HG02763 (cell line): ENCODE results near the gene MAPKAP1.

Experiments used
- ATAC-seq: cut with Tn5 transposase; IDR thresholded peaks from one replicate; pipeline ENCODE4 v1.9.1; 2021; ENCODE audit warnings: mild to moderate bottlenecking, moderate library complexity; ENCODE audit not compliant: unreplicated experiment

MAPKAP1 gene

DNA sequence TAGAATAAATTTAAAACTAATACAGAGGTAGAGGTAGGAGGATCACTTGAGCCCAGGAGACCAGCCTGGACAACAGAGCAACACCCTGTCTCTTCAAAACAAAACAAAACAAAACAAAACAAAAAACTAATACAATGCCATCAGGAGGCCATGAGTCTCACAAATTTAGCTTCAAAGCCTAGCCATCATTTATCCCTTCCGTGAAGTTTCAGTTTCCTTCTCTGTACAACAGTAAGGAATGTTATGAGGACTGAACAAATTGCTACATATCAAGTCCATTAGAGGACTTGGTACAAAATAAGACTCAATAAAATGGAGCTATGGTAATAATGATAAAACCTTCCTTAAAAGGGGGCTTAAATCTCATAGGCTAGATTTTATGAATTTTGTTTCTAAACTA is 60.8 kb downstream of the MAPKAP1 start:
- ATAC-seq: no peak

DNA sequence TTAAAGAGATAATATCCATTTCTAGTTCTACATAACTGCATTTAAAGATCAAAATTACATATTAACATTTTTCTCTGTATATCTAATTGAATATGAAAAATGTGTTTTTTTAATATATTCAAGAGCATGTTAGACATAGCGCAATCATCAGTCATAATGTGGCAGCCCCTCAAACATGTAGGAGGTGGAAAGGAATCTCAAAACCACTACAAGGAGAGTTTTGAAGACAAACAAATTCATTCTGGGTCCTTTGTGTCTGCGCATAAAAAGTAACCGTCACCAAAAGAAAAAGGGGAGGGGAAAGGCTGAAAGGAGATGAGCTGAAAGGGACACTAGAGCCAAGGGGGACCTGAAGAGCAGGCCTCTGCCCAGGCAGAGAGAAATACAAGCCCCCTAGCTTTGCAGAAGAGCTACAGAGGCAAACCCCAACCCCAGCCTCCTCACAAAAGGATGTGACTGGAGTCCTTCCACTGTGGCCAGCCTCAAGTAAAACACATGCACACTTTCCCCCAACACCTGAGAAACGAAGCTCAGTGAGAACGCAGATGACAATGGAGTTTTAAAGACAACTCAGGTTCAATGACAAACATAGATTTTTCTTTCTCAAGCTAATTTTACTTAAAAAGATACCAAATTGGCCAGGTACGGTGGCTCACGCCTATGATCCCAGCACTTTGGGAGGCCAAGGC is 62.0 kb downstream of the MAPKAP1 start:
- ATAC-seq: no peak

DNA sequence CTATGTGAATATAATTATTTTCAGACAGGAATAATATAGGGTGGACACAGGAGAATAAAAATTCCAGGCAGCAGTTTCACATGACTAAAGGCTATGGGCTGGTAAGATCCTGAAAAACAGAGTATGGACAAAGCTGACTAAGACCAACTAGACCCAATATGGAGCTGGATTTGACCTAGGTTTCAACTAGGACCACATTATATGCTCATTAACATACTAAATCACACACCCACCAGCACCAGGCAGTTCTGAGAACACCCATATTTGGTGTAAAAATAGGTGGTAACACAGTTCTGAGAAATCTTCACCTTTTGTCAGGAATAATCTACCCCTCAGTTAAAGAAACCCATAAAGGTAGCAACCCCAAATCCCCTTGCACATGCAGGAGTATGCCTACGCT is 64.7 kb downstream of the MAPKAP1 start:
- no peak for ATAC-seq

DNA sequence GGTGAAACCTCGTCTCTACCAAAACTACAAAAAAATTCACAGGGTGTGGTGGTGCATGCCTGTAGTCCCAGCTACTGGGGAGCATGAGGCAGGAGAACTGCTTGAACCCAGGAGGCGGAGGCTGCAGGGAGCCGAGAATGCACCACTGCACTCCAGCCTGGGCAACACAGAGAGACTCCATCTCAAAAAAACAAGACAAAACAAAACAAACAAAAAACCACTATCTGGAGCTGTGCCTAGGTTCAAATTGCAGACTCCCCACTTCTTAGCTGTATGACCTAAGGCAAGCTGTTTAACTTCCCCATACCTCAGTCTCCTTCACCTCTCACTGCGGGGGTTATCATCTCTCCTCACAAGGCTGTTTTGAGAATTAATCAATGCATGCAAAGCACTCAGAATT is 68.0 kb downstream of the MAPKAP1 start:
- ATAC-seq: no peak

DNA sequence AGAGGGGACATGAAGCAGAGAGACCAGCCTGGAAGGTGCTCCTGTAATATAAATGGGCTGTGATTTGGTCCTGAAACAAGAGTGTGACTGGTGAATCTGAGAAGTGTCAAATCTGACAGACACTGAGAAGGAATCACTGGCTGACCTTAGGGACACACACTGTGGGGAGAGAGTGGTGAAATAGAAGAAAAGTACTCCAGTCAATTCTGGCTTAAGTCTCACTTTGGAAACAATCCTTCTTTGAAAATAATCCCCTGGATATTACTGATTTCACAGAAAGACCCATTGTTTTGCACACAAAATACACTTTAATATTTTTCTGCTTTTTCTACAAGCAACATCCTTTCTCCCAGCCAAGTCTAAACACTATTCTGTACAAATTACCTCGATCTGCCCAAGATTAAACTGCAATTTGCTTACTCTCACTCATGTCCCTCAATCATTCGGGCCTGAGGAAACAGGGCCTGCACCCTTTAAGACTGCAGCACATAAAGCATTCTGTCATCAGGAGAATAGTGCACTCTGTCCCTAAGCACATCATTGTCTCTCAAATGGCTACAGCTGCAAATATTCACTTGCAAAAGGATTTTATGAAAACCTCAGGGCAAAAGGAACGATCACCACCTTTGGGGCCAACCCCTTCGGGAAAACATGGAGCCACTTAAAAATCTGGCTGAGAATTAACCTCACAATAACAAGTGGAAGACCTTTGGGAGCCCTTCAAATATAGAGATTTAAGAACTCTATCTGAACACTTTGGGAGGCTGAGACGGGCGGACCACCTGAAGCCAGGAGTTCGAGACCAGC is 68.6 kb downstream of the MAPKAP1 start:
- no peak for ATAC-seq

DNA sequence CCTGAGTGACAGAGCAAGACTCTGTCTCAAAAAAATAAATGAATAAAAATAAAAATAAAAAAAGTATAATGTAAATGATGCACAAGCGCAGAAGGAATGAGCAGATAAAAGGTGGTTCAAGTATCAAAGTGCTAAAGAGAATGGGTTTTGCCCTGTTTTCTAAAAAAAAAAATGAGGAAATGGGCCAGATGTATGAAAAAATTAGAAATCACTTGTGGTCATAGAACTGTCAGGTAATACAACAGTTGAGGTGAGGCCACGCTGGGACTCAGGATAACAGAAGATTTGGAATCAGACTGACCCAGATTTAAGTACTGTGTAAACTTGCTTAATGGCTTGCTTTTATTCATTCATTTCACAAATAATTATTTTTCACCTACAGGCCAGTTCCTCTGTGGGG is 69.8 kb downstream of the MAPKAP1 start:
- ATAC-seq: no peak

DNA sequence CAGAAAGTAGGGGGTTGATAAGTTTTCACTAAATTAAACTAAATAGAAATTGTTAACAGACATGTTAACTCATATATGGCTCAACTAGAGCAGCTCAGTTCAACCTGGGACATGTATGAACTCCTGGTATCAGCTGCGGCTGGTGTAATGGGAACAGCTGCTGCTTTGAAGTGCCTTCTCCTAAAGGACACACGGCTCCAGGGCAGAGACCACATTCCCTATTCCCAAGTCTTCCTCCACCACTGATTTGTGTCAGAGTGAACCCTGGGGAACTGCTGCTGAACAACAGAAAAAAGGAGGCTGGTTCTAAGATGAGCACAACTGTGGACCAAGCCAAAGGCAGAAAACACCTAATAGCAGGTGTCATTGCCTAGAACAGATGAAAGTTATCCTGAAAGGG is 71.1 kb downstream of the MAPKAP1 start:
- ATAC-seq: no peak

DNA sequence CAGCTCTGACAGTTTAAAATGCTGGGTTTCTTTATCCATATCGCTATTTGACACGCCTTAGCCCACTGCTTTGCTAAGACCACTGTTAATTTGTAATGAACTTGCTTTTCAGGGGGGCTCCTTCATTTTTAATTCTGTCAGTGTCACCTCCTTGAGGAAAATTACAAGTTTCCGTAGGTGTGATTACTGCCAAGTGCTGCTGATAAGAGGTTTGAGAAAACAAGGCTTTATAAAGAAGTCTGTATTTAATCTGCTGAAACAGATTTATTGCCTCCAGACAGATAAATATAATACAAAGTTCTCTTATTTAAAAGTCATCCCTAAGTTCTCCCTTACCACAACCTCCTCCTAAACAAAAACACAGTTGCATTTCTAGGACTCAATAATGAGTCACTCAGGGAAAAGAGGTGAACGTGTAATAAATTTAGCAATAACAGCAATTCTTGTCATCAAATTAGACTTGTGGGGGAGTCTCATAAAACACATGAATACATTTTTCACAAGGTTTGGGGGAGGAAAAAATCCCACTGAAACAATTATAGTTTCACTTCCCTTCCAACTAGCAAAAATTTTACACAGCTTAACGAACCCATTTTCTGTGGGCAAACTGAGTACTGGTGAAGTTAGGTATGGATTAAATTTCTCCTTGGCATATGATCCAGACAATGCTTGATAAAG is 72.8 kb downstream of the MAPKAP1 start:
- no peak for ATAC-seq

DNA sequence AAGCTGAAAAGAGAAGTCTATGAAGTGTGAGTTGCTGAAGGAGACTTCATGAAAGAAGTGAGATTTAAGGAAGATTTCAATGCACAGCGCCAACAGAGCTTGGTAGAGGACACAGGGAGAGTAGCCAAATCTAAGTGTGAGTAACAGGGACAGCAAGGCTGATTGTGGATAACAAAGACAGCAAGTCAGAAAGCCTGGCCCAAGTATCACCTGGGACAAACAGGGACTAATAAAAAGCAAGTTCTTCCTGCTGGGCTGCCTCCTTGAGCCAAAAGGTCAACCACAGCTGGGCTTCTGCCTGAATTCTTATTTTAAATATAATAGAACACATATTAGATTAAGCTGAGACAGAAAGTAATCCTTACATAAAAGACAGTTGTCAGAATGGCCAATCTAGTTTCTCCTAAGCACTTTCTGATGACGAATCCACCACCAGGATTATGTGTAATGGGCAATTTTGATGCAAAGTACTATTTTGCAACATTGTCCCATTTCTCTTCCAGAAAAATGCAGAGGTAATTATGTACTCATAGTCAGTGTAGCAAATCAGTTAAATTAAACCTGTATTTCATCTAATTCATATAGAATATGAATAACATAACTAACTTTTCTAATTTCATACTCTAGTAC is 73.8 kb downstream of the MAPKAP1 start:
- no peak for ATAC-seq

DNA sequence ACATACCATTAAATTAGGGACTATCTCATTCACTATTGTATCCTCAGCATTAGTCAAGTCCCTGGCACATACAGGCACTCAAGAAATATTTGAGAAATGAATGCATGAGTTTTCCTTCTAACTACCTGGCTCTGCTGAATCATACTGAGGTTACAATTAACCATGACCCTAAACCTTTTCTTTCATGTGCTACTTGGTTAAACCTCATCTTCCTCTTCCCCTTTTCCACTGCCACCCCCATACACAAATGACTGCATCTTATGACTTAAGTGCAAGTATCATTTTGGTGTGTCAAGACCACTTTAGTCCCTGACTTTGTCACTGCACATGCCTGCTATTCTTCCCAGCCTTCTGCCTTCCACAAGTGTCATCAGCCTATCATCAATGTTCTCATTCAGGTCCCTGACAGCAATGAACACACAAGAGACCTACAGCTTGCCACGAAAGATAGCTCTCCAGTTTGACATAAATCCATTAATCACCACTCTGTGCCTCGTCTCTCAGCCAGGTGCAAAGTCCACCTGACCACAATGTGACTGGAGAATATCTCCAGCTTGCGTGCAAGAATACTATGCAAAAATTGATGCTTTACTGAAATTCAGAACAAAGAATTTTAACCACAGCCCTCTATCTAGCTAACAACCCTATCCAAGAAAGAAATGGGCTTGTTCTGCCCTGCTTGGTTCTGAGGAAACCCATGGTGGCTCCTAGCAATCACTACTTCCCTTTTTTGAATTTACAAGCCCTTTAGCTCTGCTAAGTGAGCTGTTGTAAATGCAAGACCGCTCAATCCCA is 74.5 kb downstream of the MAPKAP1 start:
- peak; percentile 63 for ATAC-seq

DNA sequence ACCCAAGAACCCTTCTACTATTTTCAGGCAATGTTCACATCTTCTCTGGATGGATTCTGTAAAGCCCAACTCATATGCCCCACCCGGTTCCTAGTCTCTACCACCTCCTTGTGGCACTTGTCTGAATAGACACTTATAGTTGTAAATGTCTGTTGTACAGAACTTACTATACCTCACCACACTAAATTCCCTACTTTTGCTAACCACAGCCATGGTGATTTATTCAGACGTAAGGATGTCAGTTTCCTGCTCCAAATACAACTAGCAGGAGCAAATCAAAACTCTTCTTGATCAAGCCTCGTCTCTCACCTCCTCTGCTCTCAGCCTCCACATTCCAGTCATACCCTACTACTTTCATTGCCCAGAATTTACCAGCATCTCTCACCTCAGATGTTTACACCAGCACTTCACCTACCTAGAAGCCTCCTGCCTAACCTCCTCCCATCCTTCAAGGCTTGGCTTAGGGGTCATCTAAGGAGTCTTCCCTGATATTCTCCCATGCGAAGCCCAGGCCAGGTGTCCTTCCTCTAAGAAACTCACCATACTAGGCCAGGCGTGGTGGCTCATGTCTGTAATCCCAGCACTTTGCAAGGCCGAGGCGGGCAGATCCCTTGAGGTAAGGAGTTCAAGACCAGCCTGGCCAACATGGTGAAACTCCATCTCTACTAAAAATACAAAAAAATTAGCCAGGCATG is 75.5 kb downstream of the MAPKAP1 start:
- no peak for ATAC-seq

DNA sequence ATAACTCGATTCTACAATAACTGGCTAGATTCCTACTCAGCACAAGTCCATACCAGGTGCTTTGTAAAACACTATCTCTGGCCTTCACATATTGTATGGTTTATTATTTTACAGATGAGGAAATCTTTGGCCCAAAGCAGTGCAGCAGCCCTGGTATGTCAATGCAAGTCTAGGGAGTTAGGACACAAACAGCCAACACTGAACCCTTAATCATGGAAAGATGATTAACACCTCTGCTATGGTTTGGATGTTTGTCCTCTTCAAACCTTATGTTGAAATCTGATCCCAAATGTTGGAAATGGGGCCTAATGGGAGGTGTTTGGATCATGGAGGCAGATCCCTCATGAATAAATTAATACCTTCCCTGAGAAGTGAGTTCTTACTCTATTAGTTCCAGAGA is 76.6 kb downstream of the MAPKAP1 start:
- no peak for ATAC-seq

DNA sequence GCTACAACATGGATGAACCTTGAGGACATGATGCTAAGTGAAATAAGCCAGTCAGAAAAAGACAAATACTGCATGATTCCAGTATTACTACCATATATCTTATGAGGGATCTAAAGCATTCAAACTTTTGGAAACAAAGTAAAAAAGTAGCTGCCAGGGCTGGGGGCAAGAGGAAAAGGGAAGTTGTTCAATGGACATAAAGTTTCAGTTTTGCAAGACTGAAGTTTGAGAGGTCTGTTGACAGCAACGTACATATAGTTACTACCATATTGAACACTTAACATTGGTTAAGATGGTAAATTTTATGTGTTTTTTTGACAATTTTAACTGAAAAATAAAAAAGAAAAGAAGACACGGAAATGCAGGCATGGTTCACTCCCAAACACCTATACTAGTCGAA is 77.6 kb downstream of the MAPKAP1 start:
- ATAC-seq: no peak

DNA sequence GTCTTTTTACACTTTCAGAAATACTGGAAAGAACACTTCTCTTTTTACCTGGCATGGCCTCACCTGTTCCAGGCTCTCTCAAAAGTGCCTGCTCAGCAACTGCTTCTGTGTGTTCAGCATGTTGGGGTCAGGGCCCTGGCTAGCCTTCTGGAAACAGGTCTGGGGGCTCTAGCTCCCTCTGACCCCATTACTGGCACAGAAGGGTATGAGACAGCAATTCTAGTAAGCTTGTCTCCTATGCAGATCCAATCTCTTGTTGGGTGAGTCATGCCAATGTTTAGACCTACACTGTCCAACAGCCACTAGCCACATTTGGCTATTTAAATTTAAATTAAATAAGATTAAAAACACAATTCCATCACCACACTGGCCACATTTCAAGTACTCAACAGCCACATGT is 80.8 kb downstream of the MAPKAP1 start:
- ATAC-seq: no peak

DNA sequence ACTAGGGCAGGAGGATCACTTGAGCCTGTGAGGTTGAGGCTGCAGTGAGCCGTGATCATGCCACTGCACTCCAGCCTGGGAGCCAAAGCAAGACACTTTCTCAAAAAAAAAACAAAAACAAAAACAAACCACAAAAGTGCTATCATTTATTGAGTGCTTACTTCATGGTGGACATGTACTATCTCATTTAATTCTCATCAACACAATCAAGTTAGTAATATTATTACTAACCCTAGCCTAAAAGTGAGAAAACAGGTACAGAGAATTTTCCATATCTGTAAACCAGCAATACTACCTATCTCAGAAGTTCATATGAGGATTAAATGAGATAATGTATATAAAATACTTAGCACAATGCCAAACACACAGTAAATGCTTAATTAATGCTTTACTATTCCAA is 85.8 kb downstream of the MAPKAP1 start:
- ATAC-seq: no peak

DNA sequence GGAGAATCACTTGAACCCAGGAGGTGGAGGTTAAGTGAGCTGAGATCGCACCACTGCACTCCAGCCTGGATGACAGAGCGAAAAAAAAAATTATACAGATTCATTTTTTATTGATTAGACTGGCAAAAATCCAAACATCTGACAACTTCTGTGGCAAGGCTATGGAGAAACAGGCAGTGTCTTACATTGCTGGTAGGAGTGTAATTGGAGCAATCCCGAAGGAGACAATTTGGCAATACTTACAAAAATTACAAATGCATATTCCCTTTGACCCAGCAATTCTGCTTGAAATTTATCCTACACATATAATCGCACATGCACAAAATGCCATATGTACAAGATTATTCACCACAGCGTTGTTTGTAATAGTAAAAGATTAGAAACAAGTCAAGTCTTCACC is 86.8 kb downstream of the MAPKAP1 start:
- no peak for ATAC-seq

DNA sequence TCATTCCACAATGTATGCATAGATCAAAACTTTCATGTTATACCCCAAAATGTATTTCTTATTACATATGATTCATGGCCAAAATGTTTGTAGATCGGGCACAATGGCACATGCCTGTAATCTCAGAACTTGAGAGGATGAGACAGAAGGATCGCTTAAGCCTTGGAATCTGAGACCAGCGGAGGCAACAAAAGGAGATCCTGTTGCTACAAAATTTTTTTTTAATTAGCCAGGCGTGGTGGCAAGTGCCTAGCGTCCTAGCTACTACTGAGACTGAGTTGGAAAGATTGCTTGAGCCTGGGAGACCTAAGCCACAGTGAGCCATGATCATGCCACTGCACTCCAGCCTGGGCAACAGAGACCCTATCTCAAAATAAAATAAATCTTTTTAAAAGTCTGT is 89.9 kb downstream of the MAPKAP1 start:
- ATAC-seq: no peak

DNA sequence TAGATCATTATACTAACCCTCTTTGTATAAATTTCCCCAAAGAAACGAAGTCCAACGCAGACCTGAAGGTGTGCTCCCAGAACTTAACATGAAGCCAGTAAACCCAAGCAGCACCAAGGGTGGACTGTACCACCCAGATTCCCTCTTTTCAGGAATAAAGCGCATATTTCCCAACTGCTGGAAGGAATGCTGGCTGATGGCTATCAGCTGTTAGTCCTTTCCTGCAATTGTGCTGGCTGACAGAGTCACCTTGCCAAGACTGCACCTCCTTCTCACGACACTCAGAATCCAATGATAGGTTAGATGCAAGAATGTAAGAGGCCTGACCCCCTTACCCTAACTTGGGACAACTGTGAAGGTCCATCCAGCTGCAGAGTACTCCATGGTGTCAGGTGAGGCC is 93.9 kb downstream of the MAPKAP1 start:
- no peak for ATAC-seq

DNA sequence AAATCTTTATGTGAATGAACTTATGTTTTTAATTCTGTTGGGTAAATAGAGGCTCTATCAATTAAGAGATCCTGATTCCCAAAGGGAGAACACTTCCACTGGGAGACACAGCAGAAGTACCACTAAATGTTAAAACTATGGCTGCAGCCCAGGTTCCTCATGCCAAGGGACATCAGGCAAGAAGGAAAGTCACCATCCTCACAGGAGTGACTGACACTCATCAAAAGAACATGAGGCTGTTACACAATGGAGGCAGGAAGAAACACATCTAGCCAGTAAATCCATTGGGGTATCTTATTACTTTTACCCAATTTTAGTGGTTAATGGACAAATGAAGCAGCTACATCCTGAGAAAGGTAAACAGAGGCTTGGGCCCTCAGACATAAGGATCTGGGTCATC is 94.4 kb downstream of the MAPKAP1 start:
- no peak for ATAC-seq

DNA sequence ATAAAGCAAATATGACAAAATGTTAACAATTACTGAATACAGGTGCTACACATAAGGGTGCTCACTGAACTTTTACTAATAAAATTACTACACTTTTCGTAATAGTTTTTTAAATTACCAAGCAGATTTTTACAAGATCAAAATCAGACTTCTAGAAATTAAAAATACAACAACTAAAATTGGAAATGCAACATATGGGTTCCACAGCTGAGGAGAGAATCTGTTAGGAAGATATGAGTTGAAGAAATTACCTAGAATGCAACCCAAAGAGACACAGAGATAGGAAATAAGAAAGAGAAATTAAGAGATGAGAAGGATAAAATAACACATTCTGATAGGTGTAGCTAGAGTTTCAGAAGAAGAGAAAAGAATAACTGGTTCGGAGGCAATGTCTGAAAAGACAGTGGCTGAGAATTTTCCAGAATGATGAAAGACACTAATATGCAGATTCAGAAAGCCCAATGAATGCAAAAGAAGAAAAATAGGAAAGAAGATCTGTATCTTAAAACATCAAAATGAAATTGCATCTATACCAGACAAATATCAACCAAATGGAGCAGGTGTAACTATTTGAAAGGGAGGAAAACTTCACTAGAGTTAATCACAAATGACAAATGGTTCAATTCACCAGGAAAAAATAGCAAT is 95.8 kb downstream of the MAPKAP1 start:
- no peak for ATAC-seq
